Astrocyte of the spinal cord (primary cell): ENCODE results near the gene CACNB3.

ENCODE experiments used
- DNase-seq: peaks from one replicate; pipeline ENCODE4 v3.0.0; 2011; ENCODE audit warnings: low read depth, low spot score
- H3K4me3 ChIP-seq: 2 replicates; pipeline ENCODE4 v1.5.1; 2011; ENCODE audit warnings: low read depth, mild to moderate bottlenecking, low read length, moderate library complexity
- CTCF ChIP-seq: IDR thresholded peaks from 2 replicates; pipeline ENCODE4 v1.5.1; 2012; ENCODE audit warnings: low read depth, mild to moderate bottlenecking, low read length, inconsistent platforms
- in situ Hi-C: cut with HindIII; loops from 2 replicates; pipeline ENCODE4 v1.10.0; 2017; ENCODE audit warnings: low sequenced_read_pairs

CACNB3 gene

GRCh38 chr12:48796976-48797375 is 21.3 kb upstream of the CACNB3 start:
- TF ChIP-seq CTCF = no peak
- no peak overlapping the region for H3K4me3 ChIP-seq
- no peak for DNase-seq
- in situ Hi-C loops = no loop called here

- no peak for TF ChIP-seq CTCF
- in situ Hi-C loops = no loop called here
- no peak overlapping the region for H3K4me3 ChIP-seq
- DNase-seq = no peak
These were observed 17.8 kb upstream of the CACNB3 start for GRCh38 chr12:48800457-48800856.

GRCh38 chr12:48800971-48801370 is 17.3 kb upstream of the CACNB3 start:
- in situ Hi-C loops = no loop called here
- H3K4me3 ChIP-seq = no peak overlapping the region
- TF ChIP-seq CTCF = no peak
- DNase-seq = no peak

GRCh38 chr12:48803675-48804074 is 14.6 kb upstream of the CACNB3 start:
- in situ Hi-C loops = no loop called here
- H3K4me3 ChIP-seq = no peak overlapping the region
- no peak for DNase-seq
- TF ChIP-seq CTCF = no peak

GRCh38 chr12:48807981-48808380 is 10.3 kb upstream of the CACNB3 start:
- in situ Hi-C loops = no loop called here
- DNase-seq = no peak
- H3K4me3 ChIP-seq = no peak overlapping the region
- no peak for TF ChIP-seq CTCF

- DNase-seq = peak; percentile 70
- no peak overlapping the region for H3K4me3 ChIP-seq
- in situ Hi-C loops = no loop called here
- no peak for TF ChIP-seq CTCF
These were observed 7.3 kb upstream of the CACNB3 start for GRCh38 chr12:48810903-48811431.
